PC-3 (cell line): ENCODE results near the gene GCC1.

ENCODE experiments used
- EZH2 ChIP-seq: fragments of 300-600 bp; sonication (generic); IDR thresholded peaks from one replicate; pipeline ENCODE4 v1.6.1; 2017; ENCODE audit warnings: antibody characterized with exemption, mild to moderate bottlenecking, low read length; ENCODE audit not compliant: unreplicated experiment
- EZH2phosphoT487 ChIP-seq: fragments of 300-600 bp; sonication (generic); IDR thresholded peaks from 2 replicates; pipeline ENCODE4 v1.6.1; 2018; ENCODE audit warnings: mild to moderate bottlenecking, antibody characterized with exemption, low read length, borderline replicate concordance
- TF ChIP-seq, protein P1 (sequence below): fragments of 300-600 bp; sonication (generic); conservative IDR thresholded peaks from 2 replicates; pipeline ENCODE4 v1.5.1; 2017; ENCODE audit warnings: antibody characterized with exemption, low read depth, mild to moderate bottlenecking, low read length

DNA sequence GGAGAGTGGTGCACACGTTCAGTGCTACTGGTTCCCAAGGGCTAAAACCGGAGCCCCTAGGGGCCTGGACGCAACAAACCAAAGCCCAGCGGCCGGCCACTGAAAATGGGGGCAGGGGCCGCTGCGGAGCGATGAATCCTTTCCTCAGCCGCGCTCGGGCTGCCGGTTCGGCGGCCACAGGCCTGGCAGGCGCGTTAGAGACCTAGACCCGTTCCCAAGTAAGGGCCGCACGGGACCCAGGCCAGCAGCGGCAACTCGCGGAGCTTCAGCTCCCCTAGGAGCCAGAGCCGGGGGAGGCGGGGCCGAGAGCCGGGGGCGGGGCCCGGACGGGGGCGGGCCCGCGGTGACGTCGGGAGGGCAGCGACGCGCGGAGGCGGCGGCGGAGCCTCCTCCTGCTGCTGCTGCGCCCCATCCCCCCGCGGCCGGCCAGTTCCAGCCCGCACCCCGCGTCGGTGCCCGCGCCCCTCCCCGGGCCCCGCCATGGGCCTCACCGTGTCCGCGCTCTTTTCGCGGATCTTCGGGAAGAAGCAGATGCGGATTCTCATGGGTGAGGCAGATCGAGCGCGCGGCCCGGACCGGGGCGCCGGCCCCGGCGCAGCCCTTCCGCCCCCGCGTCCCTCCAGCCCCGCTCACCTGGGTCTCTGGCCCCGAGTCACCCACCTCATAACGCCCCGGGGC, 2.8 kb upstream of the GCC1 start, which contains the start of gene ARF5:
- TF ChIP-seq, protein P1, sequence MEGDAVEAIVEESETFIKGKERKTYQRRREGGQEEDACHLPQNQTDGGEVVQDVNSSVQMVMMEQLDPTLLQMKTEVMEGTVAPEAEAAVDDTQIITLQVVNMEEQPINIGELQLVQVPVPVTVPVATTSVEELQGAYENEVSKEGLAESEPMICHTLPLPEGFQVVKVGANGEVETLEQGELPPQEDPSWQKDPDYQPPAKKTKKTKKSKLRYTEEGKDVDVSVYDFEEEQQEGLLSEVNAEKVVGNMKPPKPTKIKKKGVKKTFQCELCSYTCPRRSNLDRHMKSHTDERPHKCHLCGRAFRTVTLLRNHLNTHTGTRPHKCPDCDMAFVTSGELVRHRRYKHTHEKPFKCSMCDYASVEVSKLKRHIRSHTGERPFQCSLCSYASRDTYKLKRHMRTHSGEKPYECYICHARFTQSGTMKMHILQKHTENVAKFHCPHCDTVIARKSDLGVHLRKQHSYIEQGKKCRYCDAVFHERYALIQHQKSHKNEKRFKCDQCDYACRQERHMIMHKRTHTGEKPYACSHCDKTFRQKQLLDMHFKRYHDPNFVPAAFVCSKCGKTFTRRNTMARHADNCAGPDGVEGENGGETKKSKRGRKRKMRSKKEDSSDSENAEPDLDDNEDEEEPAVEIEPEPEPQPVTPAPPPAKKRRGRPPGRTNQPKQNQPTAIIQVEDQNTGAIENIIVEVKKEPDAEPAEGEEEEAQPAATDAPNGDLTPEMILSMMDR = no peak
- TF ChIP-seq EZH2phosphoT487 = no peak
- no peak for TF ChIP-seq EZH2
